ENCODE data around the gene OR4N2.
"Not testable (repeated sequence)": the region's sequence is repeated elsewhere in the genome, so short reads cannot be mapped to it uniquely, and the experiment has no call there.

OR4N2 gene, protein sequence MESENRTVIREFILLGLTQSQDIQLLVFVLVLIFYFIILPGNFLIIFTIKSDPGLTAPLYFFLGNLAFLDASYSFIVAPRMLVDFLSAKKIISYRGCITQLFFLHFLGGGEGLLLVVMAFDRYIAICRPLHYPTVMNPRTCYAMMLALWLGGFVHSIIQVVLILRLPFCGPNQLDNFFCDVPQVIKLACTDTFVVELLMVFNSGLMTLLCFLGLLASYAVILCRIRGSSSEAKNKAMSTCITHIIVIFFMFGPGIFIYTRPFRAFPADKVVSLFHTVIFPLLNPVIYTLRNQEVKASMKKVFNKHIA

DNA sequence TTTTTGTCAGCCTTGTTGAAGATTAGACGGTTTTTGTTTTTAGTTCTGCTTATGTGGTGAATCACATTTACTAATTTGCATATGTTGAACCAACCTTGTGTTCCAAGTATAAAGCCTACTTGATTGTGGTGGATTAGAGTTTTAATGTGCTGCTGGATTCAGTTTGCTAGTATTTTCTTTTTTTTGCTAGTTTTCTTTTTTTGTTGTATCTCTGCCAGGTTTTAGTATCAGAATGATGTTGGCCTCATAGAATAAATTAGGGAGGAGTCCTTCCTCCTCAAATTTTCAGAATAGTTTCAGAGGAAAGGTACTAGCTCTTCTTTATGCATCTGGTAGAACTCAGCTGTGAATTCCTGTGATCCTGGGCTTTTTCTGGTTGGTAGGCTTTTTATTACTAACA lies at the start of gene OR4N2:
TSS of gene OR4N2 (plus strand) at position 301 of the 400 bp plus-strand sequence. CDS start 23,679 bp downstream, outside the sequence.
- peak; percentile 67 for DNase-seq

DNA sequence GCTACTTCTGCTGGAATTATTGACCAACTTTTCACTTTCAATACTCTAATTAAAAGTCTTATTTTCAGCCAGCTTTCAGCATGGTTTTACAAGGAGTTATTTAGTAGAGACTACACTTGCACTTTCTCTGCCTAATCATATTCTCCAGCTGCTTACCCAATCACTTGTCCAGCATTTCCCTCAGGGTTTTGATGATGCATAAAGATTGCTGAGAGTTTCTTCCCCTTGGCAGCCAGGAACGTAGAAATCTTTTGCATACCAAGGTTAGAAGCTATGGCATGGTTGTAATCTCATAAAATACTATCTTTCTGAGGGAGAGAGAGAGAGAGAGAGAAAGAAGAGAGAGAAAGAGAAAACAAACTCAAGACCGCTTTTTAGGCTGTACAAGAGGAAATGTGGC lies 49.4 kb upstream of the OR4N2 start:
- no peak for DNase-seq

DNA sequence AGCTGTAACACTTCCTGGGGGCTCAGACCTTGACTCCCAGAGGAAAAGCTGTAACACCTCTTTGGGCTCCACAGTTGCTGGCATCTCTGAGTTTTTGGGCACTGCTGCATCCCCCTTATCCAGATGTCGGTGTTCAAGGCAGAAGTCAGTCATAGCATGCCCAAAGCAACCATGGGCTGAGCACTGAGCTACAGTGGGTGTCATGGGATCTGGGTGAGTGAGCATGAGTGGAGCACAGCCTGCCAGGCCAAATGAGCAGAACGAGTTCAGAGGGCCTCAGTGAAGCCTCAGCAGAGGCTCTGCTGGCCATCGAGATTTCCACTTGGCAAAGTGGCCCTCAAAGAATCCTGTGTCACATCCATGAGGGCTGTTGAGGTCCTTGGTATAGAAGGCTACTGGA lies 32.1 kb upstream of the OR4N2 start:
- not testable (repeated sequence) for DNase-seq

DNA sequence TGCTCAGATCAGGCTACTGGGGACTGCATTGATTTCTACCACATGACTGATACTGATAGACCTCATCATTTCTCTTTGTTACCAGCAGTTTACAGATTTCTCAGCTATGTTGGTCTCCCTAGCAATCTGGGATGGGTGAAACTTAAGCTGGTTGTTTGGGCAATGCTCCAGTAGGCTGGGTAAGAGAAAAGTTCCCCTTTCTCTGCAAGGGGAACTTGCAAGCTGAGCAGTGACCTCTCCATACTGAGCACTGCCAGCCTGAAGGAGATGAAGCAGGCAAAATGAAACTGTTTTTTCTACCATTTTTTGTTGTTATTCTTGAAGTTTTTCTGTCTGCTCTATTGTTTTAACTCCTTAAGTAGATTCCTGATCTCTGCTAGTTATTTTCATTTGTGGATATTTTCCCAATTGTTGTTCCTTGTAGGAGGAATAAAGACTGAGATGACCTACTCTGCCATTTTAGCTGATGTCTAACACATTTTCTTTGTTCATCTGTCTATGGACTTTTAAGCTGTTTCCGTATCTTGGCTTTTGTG lies 31.6 kb upstream of the OR4N2 start:
- no peak for DNase-seq

DNA sequence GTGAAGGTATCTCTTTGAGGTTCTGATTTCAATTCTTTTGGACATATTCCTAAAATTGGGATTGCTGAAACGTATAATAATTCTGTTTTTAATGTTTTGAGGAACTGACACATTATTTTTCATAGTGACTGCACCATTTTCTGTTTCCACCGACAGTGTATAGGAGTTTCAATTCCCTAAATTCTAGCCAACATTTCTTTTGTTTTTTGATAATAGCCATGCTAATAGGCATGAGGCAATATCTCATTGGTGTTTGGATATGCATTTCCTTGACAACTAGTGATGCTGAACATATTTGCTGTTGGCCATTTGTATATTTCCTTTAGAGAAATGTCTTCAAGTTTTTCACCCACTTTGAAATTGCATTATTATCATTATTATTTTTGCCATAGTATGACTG lies 31.1 kb upstream of the OR4N2 start:
- DNase-seq, result not testable (repeated sequence)

DNA sequence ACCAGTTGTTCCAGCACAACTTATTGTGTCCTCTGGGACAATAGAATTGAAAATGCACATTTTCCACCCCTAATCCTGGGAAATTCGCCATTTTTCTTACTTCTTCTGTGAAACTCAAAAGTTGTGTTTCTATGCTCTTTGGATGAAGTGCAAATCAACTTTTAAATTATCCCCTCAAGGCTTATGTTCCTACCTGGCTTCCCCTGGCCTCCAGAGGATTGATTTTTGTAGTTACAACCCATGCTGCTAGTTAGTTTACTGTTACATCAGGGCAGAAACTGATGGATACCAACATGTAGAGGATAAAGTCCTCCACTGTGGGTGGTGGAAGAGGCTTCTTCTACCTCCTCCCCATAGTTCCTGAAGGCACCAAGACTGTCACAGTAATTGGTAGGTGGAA lies 30.4 kb upstream of the OR4N2 start, which contains the start of gene OR4M1:
TSS of gene OR4M1 (plus strand) at position 301 of the 400 bp plus-strand sequence. CDS start 6,819 bp downstream, outside the sequence.
- not testable (repeated sequence) for DNase-seq

DNA sequence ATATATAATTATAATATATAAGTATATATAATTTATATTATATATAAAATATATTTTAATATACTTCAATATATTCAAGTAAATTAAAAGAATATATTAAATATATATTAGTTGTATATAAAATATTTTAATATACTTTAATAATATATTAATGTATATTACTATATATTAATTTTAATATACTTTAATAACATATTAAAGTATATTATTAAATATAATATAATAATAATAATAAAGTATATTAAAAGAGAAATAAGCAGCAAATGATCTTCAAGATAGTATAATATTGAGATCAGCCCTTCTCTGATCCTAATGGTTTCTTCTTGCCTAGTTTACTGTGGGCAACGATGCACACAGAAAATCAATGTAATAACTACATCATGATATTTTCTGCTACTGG lies 28.0 kb upstream of the OR4N2 start:
- no peak for DNase-seq

DNA sequence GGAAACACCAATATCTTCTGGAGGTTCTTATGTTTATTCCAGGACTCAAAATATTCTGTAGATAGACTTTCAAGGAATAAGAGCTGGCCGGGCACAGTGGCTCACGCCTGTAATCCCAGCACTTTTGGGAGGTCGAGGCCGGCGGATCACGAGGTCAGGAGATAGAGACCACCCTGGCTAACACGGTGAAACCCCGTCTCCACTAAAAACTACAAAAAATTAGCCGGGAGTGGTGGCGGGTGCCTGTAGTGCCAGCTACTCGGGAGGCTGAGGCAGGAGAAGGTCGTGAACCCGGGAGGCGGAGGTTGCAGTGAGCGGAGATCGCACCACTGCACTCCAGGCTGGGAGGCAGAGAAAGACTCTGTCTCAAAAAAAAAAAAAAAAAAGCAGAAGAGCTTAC lies 17.7 kb upstream of the OR4N2 start:
- DNase-seq, result not testable (repeated sequence)

DNA sequence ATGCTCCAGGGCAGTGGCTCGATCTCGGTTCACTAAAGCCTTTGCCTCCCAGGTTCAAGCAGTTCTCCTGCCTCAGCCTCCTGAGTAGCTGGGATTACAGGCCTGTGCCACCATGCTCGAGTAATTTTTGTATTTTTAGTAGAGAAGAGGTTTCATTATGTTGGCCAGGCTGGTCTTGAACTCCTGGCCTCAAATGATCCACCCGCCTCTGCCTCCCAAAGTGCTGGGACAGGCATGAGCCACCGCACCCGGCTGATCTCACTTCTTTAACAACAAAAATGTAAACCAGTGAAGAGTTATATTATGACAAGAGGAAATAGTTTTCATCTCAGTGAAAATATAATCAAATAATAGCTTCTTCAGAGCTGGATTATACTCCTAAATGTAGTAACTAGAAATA lies 16.3 kb upstream of the OR4N2 start:
- DNase-seq, result not testable (repeated sequence)

DNA sequence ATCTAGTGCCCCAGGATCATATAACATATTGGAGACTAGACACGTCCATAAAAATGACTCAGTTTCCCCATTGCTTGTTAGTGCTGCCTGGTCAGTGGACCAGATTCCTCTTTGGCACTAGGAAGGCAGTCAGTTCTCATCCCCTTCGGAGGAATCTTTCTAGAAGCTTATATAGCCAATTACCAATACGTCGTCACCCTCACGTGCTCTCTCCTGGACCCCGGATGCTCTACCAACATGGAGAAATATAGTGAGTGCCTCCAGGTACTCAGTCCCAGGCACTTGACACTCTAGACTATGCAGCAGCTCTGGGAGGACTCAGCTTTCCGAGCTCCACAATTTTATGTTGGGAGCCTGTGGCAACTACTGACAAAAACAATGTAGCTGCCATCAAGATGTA lies 15.4 kb upstream of the OR4N2 start:
- DNase-seq, result not testable (repeated sequence)

DNA sequence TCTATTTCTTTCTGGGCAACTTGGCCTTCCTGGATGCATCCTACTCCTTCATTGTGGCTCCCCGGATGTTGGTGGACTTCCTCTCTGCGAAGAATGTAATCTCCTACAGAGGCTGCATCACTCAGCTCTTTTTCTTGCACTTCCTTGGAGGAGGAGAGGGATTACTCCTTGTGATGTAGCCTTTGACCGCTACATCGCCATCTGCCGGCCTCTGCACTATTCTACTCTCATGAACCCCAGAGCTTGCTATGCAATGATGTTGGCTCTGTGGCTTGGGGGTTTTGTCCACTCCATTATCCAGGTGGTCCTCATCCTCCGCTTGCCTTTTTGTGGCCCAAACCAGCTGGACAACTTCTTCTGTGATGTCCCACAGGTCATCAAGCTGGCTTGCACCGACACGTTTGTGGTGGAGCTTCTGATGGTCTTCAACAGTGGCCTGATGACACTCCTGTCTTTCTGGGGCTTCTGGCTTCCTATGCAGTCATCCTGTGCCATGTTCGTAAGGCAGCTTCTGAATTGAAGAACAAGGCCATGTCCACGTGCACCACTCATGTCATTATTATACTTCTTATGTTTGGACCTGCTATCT lies 7.0 kb upstream of the OR4N2 start:
- not testable (repeated sequence) for DNase-seq

DNA sequence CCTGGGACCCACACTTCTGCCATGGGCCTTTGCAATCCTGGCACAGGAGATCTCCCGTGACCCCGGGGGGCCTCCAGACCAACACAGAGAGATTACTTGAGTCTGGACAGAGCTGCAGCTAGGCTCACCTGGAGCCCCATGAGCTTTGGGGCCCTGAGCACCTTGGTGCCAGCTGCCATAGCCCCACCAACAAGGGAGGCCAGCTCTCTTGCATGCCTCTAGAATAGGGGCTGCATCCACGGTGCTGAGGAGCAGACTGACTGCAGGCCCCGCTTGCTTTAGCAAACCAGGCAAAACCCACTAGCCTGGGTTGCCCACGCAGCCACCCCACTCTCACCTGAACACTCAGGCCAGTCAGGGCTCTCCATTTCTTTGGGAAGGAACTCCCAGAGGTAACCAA lies 3.7 kb upstream of the OR4N2 start:
- DNase-seq, result no peak

DNA sequence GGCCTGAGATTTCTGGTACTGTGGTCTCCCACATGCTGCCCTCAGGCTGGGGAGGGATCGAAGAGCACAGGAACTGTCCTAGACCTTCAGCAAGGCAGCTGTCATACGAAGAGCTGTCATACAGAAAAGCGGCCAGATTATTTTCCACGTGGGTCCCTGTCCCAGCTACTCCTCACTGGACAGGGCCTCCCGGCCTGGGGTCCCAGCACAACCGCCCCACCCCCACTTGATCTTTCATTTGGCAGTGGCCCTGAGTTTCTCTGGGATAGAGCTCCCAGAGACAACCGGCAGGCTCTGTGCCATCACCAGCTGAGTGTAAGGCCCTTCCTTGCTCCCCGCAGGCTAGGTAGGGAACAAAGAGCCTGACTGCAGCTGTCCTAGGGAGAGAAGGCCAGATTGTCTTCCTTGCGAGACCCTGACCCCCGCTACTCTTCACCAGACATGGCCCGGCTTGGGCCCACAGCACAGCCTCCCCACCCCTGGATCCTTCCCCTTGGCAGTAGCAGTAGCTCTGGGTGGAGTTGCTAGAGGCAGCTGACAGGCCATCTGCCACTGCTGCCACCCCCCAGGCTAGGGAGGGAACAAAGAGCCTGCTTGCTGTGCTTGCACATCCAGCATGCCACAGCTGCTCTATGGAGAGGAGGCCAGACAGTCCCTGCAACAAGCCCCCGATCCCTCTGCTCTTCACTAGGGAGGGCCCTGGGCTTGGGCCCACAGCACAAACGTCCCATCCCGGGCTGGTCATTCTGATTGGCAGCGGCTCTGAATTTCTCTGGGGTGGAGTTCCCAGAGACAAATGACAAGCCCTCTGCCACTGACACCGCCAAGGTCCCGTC lies 3.1 kb upstream of the OR4N2 start:
- no peak for DNase-seq

DNA sequence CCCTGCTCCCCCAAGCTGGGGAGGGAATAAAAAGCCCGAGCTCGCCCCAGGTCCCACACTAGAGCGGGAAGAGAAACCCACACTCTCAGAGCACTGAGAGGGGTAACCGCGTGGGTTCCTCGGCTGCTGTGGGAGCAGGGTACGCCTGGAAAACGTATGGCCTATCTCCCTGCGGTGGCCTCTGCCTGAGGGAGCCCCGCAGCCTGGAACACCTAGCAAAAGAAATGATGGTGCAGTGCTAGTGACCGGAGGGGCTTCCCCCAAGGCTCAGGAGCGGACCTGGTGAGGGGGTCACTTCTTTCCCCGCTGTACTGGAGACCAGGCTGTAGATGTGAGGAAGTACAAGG lies 2.5 kb upstream of the OR4N2 start:
- DNase-seq, result no peak

DNA sequence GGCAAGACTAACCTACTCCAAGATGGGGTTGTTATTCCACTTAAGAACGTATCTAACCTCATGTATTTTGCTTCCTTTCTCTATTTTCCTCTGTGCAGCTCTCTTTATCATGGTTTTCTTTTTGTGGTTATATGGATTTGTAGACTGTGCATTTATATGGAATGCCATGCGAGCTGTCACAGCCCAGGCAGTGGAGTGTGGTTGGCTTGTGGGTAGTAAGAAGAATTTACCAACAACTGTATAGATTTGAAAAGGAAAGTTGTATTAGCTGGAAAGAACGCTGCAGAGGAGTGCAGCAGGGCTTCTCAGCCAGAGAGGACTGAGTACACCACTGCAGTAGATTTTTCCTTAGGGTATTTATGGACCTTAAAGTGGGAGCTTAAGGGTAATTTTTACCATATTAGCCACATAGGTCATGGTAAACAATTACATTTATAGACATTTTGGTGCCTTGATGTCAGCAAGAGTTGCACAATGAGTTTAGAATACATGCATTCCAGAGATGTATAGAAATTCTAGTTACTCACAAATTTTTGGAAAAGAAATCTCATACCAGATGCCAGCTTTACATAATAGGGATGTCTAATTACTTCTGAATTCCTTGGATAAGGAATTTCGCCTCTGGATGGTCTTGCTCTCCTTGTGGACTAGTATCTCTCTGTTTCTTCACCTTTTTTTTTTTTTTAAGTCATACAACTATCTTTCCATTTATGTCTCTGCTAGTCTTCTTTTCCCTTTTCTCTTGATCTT lies 9.8 kb downstream of the OR4N2 start:
- not testable (repeated sequence) for DNase-seq

DNA sequence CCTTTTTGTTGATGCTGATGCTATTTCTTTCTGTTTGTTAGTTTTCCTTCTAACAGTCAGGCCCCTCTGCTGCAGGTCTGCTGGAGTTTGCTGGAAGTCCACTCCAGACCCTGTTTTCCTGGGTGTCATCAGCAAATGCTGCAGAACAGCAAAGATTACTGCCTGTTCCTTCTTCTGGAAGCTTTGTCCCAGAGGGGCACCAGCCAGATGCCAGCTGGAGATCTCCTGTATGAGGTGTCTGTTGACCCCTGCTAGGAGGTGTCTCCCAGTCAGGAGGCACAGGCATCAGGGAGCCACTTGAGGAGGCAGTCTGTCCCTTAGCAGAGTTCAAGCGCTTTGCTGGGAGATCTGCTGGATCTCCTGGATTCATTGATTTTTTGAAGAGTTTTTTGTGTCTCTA lies 16.3 kb downstream of the OR4N2 start:
- DNase-seq, result not testable (repeated sequence)

DNA sequence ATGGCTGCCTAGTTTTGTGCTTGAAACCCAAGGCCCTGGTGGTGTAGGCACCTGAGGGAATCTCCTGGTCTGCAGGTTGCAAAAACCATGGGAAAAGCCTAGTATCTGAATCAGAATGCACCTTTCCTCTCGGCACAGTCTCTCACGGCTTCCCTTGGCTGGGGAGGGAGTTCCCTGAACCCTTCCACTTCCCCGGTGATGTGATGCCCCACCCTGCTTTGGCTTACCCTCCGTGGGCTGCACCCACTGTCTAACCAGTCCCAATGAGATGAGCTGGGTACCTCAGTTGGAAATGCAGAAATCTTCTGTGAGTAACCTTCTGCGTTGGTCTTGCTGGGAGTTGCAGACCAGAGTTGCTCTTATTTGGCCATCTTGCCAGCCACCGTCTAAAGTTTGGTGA lies 17.4 kb downstream of the OR4N2 start:
- DNase-seq, result not testable (repeated sequence)

DNA sequence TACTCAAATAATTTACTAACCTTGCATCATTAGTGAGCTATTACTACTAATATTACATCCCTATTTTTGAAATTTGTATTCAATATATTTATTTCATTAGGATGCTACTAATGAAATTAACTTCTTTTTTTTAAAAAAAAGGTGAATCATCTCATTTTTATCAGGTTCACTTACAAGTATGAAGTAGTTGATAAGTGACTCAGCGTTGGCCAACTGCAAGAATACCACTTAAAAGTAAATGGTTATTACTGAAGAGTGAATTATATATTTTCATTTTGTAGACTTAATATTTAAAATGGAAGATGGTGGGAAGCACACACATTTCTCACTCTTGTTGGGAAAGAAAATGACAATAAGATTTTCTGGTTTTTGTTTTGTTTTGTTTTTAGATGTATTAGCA lies 19.6 kb downstream of the OR4N2 start:
- no peak for DNase-seq

DNA sequence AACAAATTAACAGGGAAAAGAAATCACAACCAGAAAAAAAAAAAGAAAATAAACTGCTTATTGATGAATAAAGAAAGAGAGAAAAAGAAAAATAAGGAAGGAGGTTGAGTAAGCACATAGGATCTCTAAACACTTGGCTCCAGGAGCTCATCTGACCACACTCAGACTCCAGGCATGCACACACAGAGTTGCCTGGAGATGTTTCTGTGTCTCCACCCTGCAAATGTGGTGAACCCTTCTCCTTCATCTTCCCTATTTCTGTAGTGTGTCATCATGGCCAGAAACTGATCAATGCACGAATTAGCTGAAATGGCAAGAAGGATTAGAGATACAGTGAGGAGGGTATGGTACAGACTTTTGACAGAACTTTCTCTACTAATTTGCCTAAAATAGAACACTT lies 20.2 kb downstream of the OR4N2 start:
- DNase-seq, result no peak

DNA sequence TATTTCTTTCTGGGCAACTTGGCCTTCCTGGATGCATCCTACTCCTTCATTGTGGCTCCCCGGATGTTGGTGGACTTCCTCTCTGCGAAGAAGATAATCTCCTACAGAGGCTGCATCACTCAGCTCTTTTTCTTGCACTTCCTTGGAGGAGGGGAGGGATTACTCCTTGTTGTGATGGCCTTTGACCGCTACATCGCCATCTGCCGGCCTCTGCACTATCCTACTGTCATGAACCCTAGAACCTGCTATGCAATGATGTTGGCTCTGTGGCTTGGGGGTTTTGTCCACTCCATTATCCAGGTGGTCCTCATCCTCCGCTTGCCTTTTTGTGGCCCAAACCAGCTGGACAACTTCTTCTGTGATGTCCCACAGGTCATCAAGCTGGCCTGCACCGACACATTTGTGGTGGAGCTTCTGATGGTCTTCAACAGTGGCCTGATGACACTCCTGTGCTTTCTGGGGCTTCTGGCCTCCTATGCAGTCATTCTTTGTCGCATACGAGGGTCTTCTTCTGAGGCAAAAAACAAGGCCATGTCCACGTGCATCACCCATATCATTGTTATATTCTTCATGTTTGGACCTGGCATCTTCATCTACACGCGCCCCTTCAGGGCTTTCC lies 24.2 kb downstream of the OR4N2 start:
- DNase-seq, result not testable (repeated sequence)

DNA sequence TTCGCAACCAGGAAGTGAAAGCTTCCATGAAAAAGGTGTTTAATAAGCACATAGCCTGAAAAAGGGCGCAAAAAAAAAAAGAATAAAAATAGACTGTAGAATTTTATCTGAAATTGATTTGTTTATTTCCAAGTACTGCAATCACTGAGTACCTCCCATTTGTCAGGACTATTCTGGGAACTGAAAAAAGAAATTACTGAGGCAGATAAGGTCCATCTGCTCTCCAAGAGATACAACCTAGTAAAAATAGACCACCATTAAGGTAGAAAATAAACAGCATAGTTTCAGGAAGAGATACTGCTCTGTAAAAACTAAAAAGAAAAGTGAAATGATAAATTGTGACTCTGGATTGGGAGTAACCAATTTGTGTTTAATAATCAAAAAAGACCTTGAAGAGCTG lies 24.7 kb downstream of the OR4N2 start:
- no peak for DNase-seq

DNA sequence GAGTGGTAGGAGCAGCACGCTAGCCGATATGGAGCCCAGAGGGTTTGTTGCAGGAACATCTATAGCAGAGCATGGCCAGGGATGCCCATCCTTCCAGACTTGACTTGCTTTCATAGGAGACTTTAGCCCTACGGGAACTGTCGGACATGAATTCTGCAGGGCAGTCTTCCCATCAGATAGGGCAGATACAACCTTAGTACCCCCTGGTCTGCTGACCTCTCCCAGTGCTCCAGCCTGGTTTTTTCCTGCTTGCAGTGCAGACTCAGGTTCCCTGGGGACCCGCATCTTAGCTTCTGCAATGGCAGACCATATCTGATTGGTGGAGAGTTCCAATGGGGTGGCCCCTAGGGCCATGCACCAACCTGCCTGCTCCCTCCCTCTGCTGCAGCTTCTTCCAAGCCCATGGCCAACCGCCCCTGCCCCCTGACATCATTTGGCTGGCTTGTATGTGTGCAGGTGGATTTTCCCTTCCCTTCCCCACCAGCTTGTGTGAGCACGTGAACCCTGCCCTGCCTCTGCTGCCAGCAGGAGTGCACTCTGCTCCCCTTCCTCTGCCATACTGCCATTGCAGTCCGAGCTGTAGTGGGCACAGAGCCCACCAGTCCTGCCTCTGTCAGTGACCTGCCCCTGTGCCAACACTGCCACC lies 30.8 kb downstream of the OR4N2 start:
- not testable (repeated sequence) for DNase-seq

Data from NCI-H1048 (cell line).